H1 (cell line): ENCODE data around the gene KCNMA1. TPM values are rescaled to one million over a fixed set of nuclear protein-coding genes. Genes with fewer than 3 reads are reported as not detected.

Experiments
- CTCF ChIA-PET: fragments of 300-600 bp; sonication (Branson Sonifier 250); formaldehyde crosslinking; loops from one replicate; lab custom pipeline; 2021; ENCODE audit not compliant: partially characterized antibody; lab: Charles Lee
- POLR2A ChIA-PET: fragments of 300-600 bp; sonication (Branson Sonifier 250); formaldehyde crosslinking; loops from one replicate; lab custom pipeline; 2021; ENCODE audit warnings: inconsistent platforms; ENCODE audit not compliant: partially characterized antibody; lab: Charles Lee
- DNase-seq, 2 experiments: peaks; one replicate each; pipeline versions ENCODE4 v3.0.0 to v3.0.0-alpha.2; 2010 to 2022; ENCODE audit warnings: low spot score in 2 of 2, low read depth in 1 of 2, mixed read lengths in 1 of 2
- FAIRE-seq: peaks from 2 replicates; lab custom pipeline; 2011; peaks lifted over from hg19 to GRCh38; lab: Jason Lieb, UNC
- H2AFZ ChIP-seq: 2 replicates; pipeline ENCODE4 v1.8.1; 2012; ENCODE audit warnings: low read length, inconsistent platforms
- H2AK5ac ChIP-seq: 2 replicates; pipeline ENCODE4 v1.6.1; 2013; ENCODE audit warnings: low read depth, low read length
- H2BK120ac ChIP-seq: replicated peaks from 2 replicates; pipeline ENCODE3; 2013; ENCODE audit warnings: low read depth, low read length, inconsistent platforms
- H2BK12ac ChIP-seq: 2 replicates; pipeline ENCODE4 v1.6.1; 2013; ENCODE audit warnings: low read depth, low read length
- H2BK15ac ChIP-seq: 2 replicates; pipeline ENCODE4 v1.6.1; 2013; ENCODE audit warnings: low read length
- H2BK20ac ChIP-seq: 2 replicates; pipeline ENCODE4 v1.6.1; 2013; ENCODE audit warnings: low read length
- H2BK5ac ChIP-seq: 2 replicates; pipeline ENCODE4 v1.6.1; 2013; ENCODE audit warnings: low read depth, low read length
- H3K14ac ChIP-seq: 2 replicates; pipeline ENCODE4 v1.6.1; 2013; ENCODE audit warnings: inconsistent platforms; ENCODE audit not compliant: insufficient read length
- H3K18ac ChIP-seq: 2 replicates; pipeline ENCODE4 v1.6.1; 2013; ENCODE audit warnings: low read length; ENCODE audit errors: extremely low read depth
- H3K23ac ChIP-seq: 2 replicates; pipeline ENCODE4 v1.6.1; 2013; ENCODE audit warnings: inconsistent platforms; ENCODE audit not compliant: insufficient read length
- H3K23me2 ChIP-seq: 2 replicates; pipeline ENCODE4 v1.6.1; 2013; ENCODE audit warnings: low read depth, low read length
- H3K27ac ChIP-seq: 2 replicates; pipeline ENCODE4 v1.6.1; 2011; ENCODE audit warnings: low read depth, low read length, inconsistent platforms
- H3K27me3 ChIP-seq, 4 experiments: replicated peaks in 1 of 4; 1 replicate in 1 of 4; 2 replicates in 3 of 4; pipeline versions ENCODE4 v1.6.1 to v1.8.1; 2011 to 2013; ENCODE audit warnings: low read length in 3 of 4, mild to moderate bottlenecking in 3 of 4, inconsistent platforms in 2 of 4, mixed read lengths in 2 of 4, moderate library complexity in 1 of 4; ENCODE audit not compliant: control insufficient read depth in 3 of 4, insufficient read depth in 3 of 4; ENCODE audit errors: extremely low read depth in 1 of 4
- H3K36me3 ChIP-seq, 4 experiments: 2 replicates each; pipeline versions ENCODE4 v1.6.1 to v1.8.1; 2011 to 2013; ENCODE audit warnings: mild to moderate bottlenecking in 4 of 4, low read length in 3 of 4, moderate library complexity in 2 of 4, control low read depth in 1 of 4, inconsistent platforms in 1 of 4; ENCODE audit not compliant: insufficient read depth in 4 of 4, control insufficient read depth in 2 of 4
- H3K4ac ChIP-seq: replicated peaks from 2 replicates; pipeline ENCODE3; 2013; ENCODE audit warnings: low read length, low read depth, mixed read lengths, inconsistent platforms; ENCODE audit not compliant: insufficient read length
- H3K4me1 ChIP-seq, 4 experiments: replicated peaks in 1 of 4; 1 replicate in 1 of 4; 2 replicates in 3 of 4; pipeline versions ENCODE4 v1.6.1 to v1.8.1; 2011 to 2013; ENCODE audit warnings: low read length in 3 of 4, inconsistent platforms in 2 of 4, mixed read lengths in 1 of 4; ENCODE audit not compliant: insufficient read depth in 4 of 4, control insufficient read depth in 3 of 4
- H3K4me2 ChIP-seq, 2 experiments: 2 replicates each; pipeline versions ENCODE4 v1.6.1 to v1.8.1; 2011 to 2013; ENCODE audit warnings: low read depth in 2 of 2, low read length in 2 of 2, control low read depth in 1 of 2, inconsistent platforms in 1 of 2, mild to moderate bottlenecking in 1 of 2; ENCODE audit not compliant: insufficient read depth in 1 of 2
- H3K4me3 ChIP-seq, 4 experiments: fragments of 200-600, 300-600 bp in 1 of 4; sonication (generic), shearing (Covaris generic), sonication (Bioruptor Twin) in 1 of 4; 2 replicates each; pipeline versions ENCODE4 v1.5.1 to v1.8.1; 2011 to 2016; ENCODE audit warnings: low read length in 4 of 4, low read depth in 3 of 4, control low read depth in 2 of 4, inconsistent platforms in 2 of 4, mild to moderate bottlenecking in 2 of 4, mixed read lengths in 1 of 4, moderate library complexity in 1 of 4; ENCODE audit not compliant: insufficient read depth in 2 of 4; ENCODE audit errors: extremely low read depth in 1 of 4
- H3K56ac ChIP-seq: replicated peaks from 2 replicates; pipeline ENCODE3; 2013; ENCODE audit warnings: low read depth, mild to moderate bottlenecking, mixed read lengths, low read length, inconsistent platforms; ENCODE audit not compliant: insufficient read length
- H3K79me1 ChIP-seq: 2 replicates; pipeline ENCODE4 v1.6.1; 2013; ENCODE audit warnings: low read depth, low read length, control low read depth
- H3K79me2 ChIP-seq, 2 experiments: 2 replicates each; pipeline versions ENCODE4 v1.6.1 to v1.8.1; 2012 to 2013; ENCODE audit warnings: low read length in 2 of 2, mild to moderate bottlenecking in 2 of 2, inconsistent platforms in 1 of 2; ENCODE audit not compliant: insufficient read depth in 2 of 2, control insufficient read depth in 1 of 2
- H3K9ac ChIP-seq, 4 experiments: replicated peaks in 1 of 4; 1 replicate in 1 of 4; 2 replicates in 3 of 4; pipeline versions ENCODE4 v1.6.1 to v1.8.1; 2011 to 2013; ENCODE audit warnings: low read depth in 3 of 4, low read length in 3 of 4, control low read depth in 2 of 4, mild to moderate bottlenecking in 2 of 4, moderate library complexity in 2 of 4, inconsistent platforms in 1 of 4; ENCODE audit errors: extremely low read depth in 1 of 4
- H3K9me3 ChIP-seq, 2 experiments: 2 replicates each; pipeline versions ENCODE4 v1.6.1 to v1.8.1; 2012 to 2013; ENCODE audit warnings: mild to moderate bottlenecking in 2 of 2, moderate library complexity in 2 of 2, control low read depth in 1 of 2, inconsistent platforms in 1 of 2, low read depth in 1 of 2, low read length in 1 of 2, mixed read lengths in 1 of 2; ENCODE audit not compliant: insufficient read depth in 2 of 2
- H4K20me1 ChIP-seq, 2 experiments: replicated peaks in 1 of 2; 2 replicates each; pipeline versions ENCODE3 to v1.8.1; 2011 to 2013; ENCODE audit warnings: inconsistent platforms in 2 of 2, low read length in 2 of 2, mild to moderate bottlenecking in 1 of 2; ENCODE audit not compliant: insufficient read depth in 2 of 2, control insufficient read depth in 1 of 2
- H4K5ac ChIP-seq: 2 replicates; pipeline ENCODE4 v1.6.1; 2013; ENCODE audit warnings: low read length, low read depth, mixed read lengths, inconsistent platforms; ENCODE audit not compliant: insufficient read length
- H4K8ac ChIP-seq: 2 replicates; pipeline ENCODE4 v1.8.0; 2013; ENCODE audit warnings: mild to moderate bottlenecking, moderate library complexity, low read length, inconsistent platforms; ENCODE audit not compliant: insufficient read depth; ENCODE audit errors: extremely low read depth
- H4K91ac ChIP-seq: replicated peaks from 2 replicates; pipeline ENCODE3; 2013; ENCODE audit warnings: low read length, mixed read lengths, inconsistent platforms; ENCODE audit not compliant: insufficient read length
- CBX5 ChIP-seq: fragments of 300-800, 300-1000 bp; sonication (generic); IDR thresholded peaks from 2 replicates; pipeline ENCODE4 v1.7.1; 2016; ENCODE audit warnings: antibody characterized with exemption, low read length, low read depth
- CHD2 ChIP-seq: IDR thresholded peaks from 2 replicates; pipeline ENCODE4 v1.6.1; 2012; ENCODE audit warnings: low read length, improper control_type of control experiment
- EGR1 ChIP-seq: IDR thresholded peaks from 2 replicates; pipeline ENCODE4 v1.6.1; 2011; ENCODE audit warnings: low read depth, low read length, borderline replicate concordance
- HDAC2 ChIP-seq, 2 experiments: fragments of 300-600 bp in 1 of 2; sonication (generic) in 1 of 2; IDR thresholded peaks; 2 replicates each; pipeline ENCODE4 v1.6.1; 2011 to 2012; ENCODE audit warnings: low read depth in 2 of 2, low read length in 2 of 2, mild to moderate bottlenecking in 2 of 2, moderate library complexity in 2 of 2, borderline replicate concordance in 1 of 2, inconsistent platforms in 1 of 2
- HDAC6 ChIP-seq: IDR thresholded peaks from one replicate; pipeline ENCODE4 v1.7.1; 2012; ENCODE audit warnings: low read depth, mild to moderate bottlenecking, inconsistent platforms, low read length, moderate library complexity
- JUND ChIP-seq: IDR thresholded peaks from 2 replicates; pipeline ENCODE4 v1.6.1; 2011; ENCODE audit warnings: mild to moderate bottlenecking, improper control_type of control experiment, low read length
- KDM1A ChIP-seq: fragments of 200-600, 300-600 bp; sonication (generic); IDR thresholded peaks from 2 replicates; pipeline ENCODE4 v1.7.1; 2016; ENCODE audit warnings: mild to moderate bottlenecking, low read length, borderline replicate concordance
- KDM4A ChIP-seq: IDR thresholded peaks from one replicate; pipeline ENCODE4 v1.7.1; 2012; ENCODE audit warnings: low read depth, mild to moderate bottlenecking, moderate library complexity, low read length, inconsistent platforms; ENCODE audit not compliant: severe bottlenecking
- NRF1 ChIP-seq: IDR thresholded peaks from 2 replicates; pipeline ENCODE4 v1.6.1; 2011; ENCODE audit warnings: mild to moderate bottlenecking, low read depth, low read length, improper control_type of control experiment
- POLR2AphosphoS5 ChIP-seq: IDR thresholded peaks from 2 replicates; pipeline ENCODE4 v1.6.1; 2011; ENCODE audit warnings: low read depth, low read length
- POU5F1 ChIP-seq: IDR thresholded peaks from 2 replicates; pipeline ENCODE4 v1.6.1; 2011; ENCODE audit warnings: low read depth, mild to moderate bottlenecking, low read length, moderate library complexity
- RBBP5 ChIP-seq: IDR thresholded peaks from 2 replicates; pipeline ENCODE4 v1.7.1; 2012; ENCODE audit warnings: low read depth, mild to moderate bottlenecking, inconsistent platforms, low read length, moderate library complexity, borderline replicate concordance
- RFX5 ChIP-seq: IDR thresholded peaks from 2 replicates; pipeline ENCODE4 v1.6.1; 2011; ENCODE audit warnings: low read depth, low read length, improper control_type of control experiment, borderline replicate concordance
- SIX5 ChIP-seq: IDR thresholded peaks from 2 replicates; pipeline ENCODE4 v1.6.1; 2011; ENCODE audit warnings: mild to moderate bottlenecking, low read depth, low read length
- TBP ChIP-seq: IDR thresholded peaks from 2 replicates; pipeline ENCODE4 v1.6.1; 2011; ENCODE audit warnings: low read depth, low read length, improper control_type of control experiment
- WGBS, 2 experiments: shearing (Covaris generic) in 1 of 2; methylation state at CpG; one replicate each; pipeline versions ENCODE4 v1.1.6 to v1.1.7; 2013 to 2015; ENCODE audit warnings: low lambda C conversion rate in 2 of 2, mixed read lengths in 2 of 2, inconsistent platforms in 1 of 2, low coverage in 1 of 2, missing lambda C conversion rate in 1 of 2; ENCODE audit not compliant: insufficient replicate concordance in 2 of 2, insufficient coverage in 1 of 2, insufficient read length in 1 of 2; ENCODE audit errors: extremely low coverage in 1 of 2, missing lambda C conversion rate in 1 of 2; 5-methylcytosine and 5-hydroxymethylcytosine counted together
- polyA plus RNA-seq, 7 experiments: library from polyadenylated mRNA; depleted of rRNA in 3 of 7; stranded (reverse) in 5 of 7; unstranded in 2 of 7; fragments of >200 nt in 5 of 7; fragments of 200-250 nt in 2 of 7; gene quantifications; 1 replicate in 5 of 7; 2 replicates in 1 of 7; 4 replicates in 1 of 7; pipeline versions ENCODE4 v1.2.1 to v1.2.3, GENCODE V29; 2011 to 2013; ENCODE audit warnings: missing spikeins in 2 of 7, mixed read lengths in 2 of 7
- total RNA-seq: library from RNA; stranded (reverse); fragmentation: NEBNext Ultra II Directional; extraction: Animal tissue kit (Norgen Biotek cat#: 25700); gene quantifications from 2 replicates; pipeline ENCODE4 v1.2.1, GENCODE V29; 2021

KCNMA1 gene
- total and polyA plus RNA-seq, 2 of the 8 experiments (the other 6 are each of a cell fraction or from before 2014, with no cell fraction given): 10.2 to 11.1 TPM

DNA sequence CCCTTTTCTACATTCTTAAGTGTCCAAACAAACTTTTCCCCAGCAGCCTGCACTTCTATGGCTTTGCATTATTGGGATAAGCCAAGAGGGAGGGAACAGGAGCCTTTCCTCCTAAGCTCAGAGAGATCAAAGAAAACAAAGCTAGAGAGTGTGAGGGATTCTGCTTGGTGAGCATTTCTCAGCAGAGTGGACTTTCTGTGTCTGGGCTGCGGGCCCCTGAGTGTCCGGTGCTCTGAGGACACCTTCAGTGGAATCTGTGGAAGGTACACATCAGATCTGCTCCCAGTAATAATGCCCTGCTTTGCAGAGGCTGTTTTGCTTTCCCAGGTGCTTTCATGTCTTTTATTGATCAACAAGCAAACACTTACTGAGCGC is 50.2 kb downstream of the KCNMA1 start:
- POLR2A ChIA-PET: interaction anchor here (0.9 to 1.2 kb wide), 2 partner anchors 10 to 50 kb away, joined by 3 read pairs; partner anchors contain the start of gene KCNMA1
- Histone ChIP-seq H3K23me2 (no peaks in the 10 kb centered on the region), H3K14ac (no peak overlapping the region), H3K56ac (no peak overlapping the region), H3K9me3 (no peaks in the 10 kb centered on the region), H3K4me2 (no peak overlapping the region), H4K91ac (no peak overlapping the region), H3K4ac (no peak overlapping the region), H3K4me1 (peaks cover 0 to 3% (median 0%) of the 10 kb centered on the region in 4 experiments; a peak in 1 of 7 replicates), H4K8ac (no peak overlapping the region), H3K4me3 (no peak overlapping the region), H2BK12ac (no peak overlapping the region), H3K79me1 (no peaks in the 10 kb centered on the region), H2BK20ac (no peak overlapping the region), H4K20me1 (no peaks in the 10 kb centered on the region), H3K9ac (no peak overlapping the region), H2BK120ac (no peak overlapping the region), H2BK5ac (no peak overlapping the region), H2AK5ac (no peak overlapping the region), H3K27ac (no peak overlapping the region), H3K79me2 (no peaks in the 10 kb centered on the region), H4K5ac (no peak overlapping the region), H2BK15ac (no peak overlapping the region), H2AFZ (no peak overlapping the region), H3K23ac (no peak overlapping the region), H3K27me3 (no peaks in the 10 kb centered on the region), H3K18ac (no peak overlapping the region), H3K36me3 (no peaks in the 10 kb centered on the region)
- no peak for DNase-seq
- 93% methylated on average over 3 of the region's 3 CpGs; no CpG with 5 or more reads in 1 of the 2 experiments for WGBS, 2 experiments
- no peak for FAIRE-seq
- CTCF ChIA-PET: interaction anchor here (0.9 to 2.7 kb wide), 5 partner anchors 12 to 195 kb away, joined by 3 to 7 read pairs (median 6); no protein-coding TSS in a partner anchor
- TF ChIP-seq HDAC2 (IDR thresholded peaks at IDR 0.05; ENCODE audit: borderline replicate concordance in 1 of 2, low read depth in 2 of 2, low read length in 2 of 2): no peak
- no peak for TF ChIP-seq KDM1A
- TF ChIP-seq NRF1: no peak
- no peak for TF ChIP-seq EGR1
- TF ChIP-seq RFX5: no peak
- no peak for TF ChIP-seq JUND
- TF ChIP-seq POLR2AphosphoS5: no peak
- TF ChIP-seq KDM4A: no peak
- no peak for TF ChIP-seq POU5F1
- no peak for TF ChIP-seq TBP
- TF ChIP-seq HDAC6: no peak
- no peak for TF ChIP-seq CHD2
- no peak for TF ChIP-seq RBBP5
- no peak for TF ChIP-seq CBX5
- no peak for TF ChIP-seq SIX5
